HG03045 (cell line): Measurements from ENCODE around the gene THSD4.

ENCODE experiments used
- ATAC-seq: cut with Tn5 transposase; IDR thresholded peaks from one replicate; pipeline ENCODE4 v1.9.1; 2021; ENCODE audit warnings: mild to moderate bottlenecking, moderate library complexity; ENCODE audit not compliant: unreplicated experiment

Gene THSD4

GRCh38 chr15:71288348-71288955, 173.2 kb downstream of the THSD4 start:
- no peak for ATAC-seq

GRCh38 chr15:71290002-71290401, 174.7 kb downstream of the THSD4 start:
- ATAC-seq = no peak

DNA sequence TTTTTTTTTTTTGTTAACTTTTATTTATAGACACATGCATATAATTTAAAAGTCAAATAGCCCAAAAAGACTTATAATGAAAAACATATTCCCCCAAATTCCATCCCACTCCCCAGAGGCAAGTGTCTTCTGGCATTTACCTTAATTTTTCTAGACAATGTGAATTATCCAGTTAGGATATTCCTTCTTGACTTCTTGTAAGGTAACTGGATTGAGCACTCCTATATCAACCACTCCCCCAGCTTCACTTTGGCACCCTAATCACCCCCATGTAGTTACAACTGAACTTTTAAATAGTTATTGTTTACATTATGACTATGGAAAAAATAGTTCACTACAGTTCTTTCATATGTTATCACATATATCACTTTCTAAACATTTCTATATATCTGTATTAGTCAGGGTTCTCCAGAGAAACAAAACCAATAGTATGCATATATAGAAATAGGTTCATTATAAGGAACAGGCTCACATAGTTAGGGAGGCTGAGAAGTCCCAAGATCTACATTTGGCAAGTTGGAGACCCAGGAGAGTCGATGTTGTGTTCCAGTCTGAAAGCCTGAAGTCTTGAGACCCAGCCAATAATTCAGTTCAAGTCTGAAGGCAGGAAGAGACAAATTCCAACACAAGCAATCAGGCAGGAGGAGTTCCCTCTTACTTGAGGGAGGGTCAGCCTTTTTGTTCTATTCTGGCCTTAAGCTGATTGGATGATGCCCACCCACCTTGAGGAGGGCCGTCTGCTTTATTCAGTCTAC, 175.8 kb downstream of the THSD4 start:
- ATAC-seq = no peak

GRCh38 chr15:71291723-71292122, 176.5 kb downstream of the THSD4 start:
- no peak for ATAC-seq

DNA sequence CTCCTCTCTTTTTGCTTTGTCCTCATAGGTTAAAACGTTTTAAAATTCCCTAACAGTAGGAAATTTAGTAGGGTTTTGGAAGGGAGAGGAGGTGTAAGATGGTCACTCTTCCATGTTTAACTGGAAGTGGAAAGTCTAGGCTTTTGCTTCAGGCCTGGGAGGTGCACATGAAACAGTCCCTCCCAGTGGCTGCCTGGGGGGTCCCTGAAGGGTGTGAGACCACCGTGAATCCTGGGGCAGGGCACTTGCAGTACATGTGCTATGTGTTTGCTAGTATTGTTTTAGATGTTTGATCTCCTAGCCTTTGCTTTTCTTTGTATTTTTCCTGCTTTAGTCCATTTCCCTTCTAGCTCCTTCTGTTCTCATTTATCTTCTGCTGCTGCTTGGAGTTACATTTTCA, 178.5 kb downstream of the THSD4 start:
- ATAC-seq = no peak

GRCh38 chr15:71294251-71294910, 179.1 kb downstream of the THSD4 start:
- ATAC-seq = no peak

DNA sequence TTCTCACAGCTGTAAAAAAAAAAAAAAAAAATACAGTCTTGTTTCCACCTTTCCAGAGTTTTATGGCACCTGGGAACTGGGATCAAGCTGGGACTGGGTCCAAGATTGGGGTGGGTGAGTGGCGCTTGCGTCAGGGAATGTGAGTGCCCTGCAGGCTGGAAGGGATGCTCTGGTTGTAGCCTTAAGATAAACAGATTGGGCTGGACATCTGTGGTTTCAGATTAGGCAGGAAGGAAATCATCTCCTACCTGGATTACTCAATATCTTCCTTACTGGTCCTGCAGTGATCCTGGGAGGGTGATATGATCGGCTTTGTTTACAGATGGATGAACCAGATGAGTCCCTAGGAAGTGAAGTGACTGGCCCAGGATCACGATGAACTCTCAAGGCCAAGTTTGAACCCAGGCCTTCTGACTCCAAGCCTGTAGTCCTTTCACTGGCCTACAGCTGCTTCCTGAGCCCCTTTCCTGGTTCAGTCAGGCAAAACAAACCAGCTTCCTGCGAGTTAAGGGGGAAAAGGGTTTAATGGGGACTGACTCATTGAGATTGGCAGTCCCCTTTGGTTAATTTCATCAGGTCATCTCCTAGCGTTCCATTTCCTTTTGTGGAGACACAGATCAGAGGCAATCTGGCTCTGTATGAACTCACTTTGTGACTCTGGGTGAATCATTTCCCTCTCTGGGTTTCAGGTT, 179.8 kb downstream of the THSD4 start:
- no peak for ATAC-seq

DNA sequence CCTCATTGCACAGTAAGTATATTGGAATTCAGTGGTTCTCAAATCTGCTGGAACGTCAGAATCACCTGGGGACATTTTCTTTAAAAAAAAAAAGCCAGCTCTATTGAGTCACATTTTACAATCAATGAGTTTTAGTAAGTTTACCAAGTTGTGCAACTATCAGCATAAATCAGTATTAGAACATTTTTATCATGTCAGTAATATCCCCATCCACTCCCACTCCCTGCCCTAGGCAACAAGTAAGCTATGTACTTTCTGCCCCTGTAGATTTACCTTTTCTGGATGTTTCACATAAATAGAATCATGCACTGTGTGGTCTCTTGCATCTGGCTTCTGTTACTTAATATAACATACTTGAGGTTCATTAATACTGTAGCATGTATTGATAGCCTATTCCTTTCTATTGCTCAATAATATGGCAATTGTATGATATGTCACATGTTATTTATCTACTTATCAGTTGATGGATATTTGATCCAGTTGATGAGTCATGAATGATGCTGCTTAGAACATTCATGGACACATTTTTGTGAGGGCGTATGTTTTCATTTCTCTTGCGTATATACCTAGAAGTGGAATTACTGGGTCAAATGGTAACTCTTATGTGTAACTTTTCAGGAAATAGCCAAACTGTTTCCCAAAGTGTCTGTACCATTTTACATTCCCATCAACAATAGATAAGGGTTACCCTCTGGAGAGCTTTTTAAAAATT, 180.5 kb downstream of the THSD4 start:
- ATAC-seq = no peak

- no peak for ATAC-seq
Measured at GRCh38 chr15:71296315-71296679, 181.0 kb downstream of the THSD4 start.

DNA sequence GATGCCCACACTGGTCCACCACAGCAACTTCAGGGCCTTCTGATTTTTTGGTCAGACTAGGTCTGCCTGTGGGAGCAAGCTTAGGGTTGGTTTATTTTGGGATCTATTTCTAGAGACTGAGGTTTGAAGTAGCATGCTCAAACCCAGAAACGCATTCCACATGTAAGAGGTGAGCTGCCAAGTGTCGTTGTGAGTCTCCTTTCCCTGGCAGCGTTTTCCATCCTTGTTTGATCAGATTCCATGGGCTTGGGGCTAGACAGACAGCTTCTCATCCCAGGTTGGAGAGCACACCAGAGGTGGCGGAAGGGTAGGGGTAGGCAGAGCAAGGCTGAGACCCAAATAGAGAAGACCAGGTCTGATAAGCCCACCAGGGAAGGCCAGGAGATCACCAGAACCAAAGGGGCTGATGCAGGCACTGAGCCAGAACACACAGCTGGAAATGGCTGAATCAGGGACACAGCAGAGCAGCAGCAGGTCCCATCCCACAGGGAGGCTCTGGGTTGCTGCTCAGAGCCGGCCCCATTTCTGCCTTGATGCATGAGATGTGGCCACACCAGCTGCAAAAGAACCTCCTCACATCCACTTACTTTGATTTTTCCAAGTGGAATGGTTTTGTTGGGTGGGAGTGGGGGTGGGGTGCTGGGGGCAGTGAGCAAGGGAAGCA, 186.8 kb downstream of the THSD4 start:
- ATAC-seq = no peak

GRCh38 chr15:71302861-71303410, 187.7 kb downstream of the THSD4 start:
- no peak for ATAC-seq

- ATAC-seq = no peak
Measured at GRCh38 chr15:71303977-71304376, 188.7 kb downstream of the THSD4 start.

DNA sequence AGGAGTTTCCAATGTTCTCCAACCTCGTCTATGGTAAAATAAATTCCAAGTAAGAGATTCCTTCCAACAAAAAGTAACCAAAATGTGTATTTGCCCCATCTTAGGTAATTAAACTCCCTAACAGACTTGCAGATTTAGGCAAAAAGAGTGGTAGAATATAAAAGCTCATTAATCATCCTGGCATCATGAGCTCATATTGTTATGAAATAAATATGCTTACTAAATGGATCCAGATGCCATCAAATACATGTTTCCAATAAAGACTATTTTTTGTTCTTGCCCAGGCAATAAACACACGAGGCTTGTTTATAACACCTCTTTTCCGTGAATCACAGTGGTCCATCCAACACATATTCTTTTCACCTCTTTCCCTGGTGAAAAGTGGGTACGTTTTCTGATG, 189.4 kb downstream of the THSD4 start:
- no peak for ATAC-seq

- no peak for ATAC-seq
Measured at GRCh38 chr15:71306538-71306937, 191.3 kb downstream of the THSD4 start.

DNA sequence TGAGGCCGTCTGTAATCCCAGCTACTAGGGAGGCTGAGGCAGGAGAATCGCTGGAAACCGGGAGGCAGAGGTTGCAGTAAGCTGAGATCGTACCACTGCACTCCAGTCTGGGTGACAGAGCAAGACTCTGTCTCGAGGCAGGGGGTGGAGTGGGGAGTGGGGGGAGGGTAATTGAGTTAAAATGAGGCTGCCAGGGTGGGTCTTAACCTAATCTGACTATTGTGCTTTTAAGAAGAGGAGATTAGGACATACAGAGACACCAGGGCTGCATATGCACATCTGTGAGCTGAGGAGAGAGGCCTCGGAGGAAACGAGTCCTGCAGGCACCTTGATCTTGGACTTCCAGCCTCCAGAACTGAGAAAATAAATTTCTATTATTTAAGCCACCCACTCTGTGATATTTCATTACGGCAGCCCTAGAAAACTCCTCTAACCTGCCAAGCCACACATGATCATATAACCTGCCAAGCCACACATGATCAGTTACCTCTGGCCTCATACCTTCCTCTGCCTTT, 197.0 kb downstream of the THSD4 start:
- no peak for ATAC-seq

- no peak for ATAC-seq
Measured at GRCh38 chr15:71312731-71313460, 197.6 kb downstream of the THSD4 start.

DNA sequence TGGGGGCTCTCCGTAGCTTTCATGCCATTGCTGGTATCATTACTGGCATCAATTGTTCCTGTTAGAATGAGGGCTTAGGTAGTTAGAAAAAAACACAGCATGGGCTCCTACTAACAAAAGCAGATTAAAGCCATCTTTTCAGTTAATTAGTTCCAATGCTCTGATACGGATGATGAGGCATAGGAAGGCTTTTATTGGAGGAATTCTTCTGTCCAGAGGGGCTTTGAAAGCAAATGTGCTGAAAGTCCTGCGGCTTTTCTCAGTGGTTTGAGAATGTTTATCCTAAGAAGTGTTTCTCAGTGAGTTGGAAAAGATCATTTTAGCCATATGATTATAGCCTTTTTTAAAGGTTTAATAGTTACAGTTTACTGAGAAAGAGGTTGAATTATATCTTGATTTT, 198.5 kb downstream of the THSD4 start:
- ATAC-seq = no peak

DNA sequence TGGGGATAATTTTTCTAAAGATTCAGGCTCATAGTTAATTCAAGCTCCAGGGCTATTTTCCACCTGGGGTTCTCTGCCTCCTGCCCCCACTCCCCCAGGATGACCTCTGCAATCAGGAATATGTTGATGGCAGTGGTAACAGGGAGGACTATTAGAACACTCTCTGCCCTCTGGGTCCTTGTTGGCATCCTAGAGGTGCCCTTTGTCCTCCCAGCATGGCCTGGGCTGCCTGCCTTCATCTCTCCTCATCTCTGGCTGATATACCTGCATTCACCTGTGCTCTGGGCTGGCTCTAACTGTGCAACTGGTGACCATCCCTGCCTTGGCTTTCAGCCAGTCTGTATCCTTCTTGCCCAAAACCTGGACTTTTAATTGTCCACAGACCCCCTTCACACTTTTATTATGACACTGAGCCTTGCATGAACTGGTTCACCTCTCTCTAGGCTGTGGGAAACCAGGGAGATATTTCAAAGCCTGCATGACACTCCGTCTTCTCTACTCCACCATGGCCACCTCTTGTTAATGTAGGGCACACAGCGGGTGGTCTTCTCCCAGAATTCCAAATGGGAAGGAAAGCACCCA, 199.8 kb downstream of the THSD4 start:
- no peak for ATAC-seq

DNA sequence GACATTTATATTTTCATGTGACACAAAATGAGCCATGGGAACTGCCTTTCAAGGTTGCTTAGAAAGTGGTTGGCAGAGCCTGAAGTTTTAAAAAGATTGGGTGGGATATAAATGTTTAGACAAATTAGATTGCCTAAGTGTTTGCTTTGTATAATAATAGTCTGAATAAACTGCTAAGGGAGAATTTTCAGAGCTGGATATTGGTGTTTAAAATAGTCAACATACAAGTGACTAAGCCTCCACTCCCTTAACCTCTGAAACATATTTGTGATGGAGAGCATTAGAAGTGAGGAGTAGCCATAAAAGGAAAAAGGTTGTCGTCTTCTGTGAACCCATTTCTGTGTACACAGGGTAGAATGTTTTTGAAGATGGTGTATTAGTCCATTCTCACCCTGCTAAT, 201.6 kb downstream of the THSD4 start:
- ATAC-seq = no peak
